ENCODE measurements around the gene FKBP2. TPM values are rescaled to one million over a fixed set of nuclear protein-coding genes. Genes with fewer than 3 reads are reported as not detected.

Gene FKBP2
- total RNA-seq, 1 experiment from 2014 or later: 41.0 TPM

- H2BK12ac ChIP-seq (ENCODE audit: insufficient read length, low read depth, low read length): no peak overlapping the region
- H2BK5ac ChIP-seq (ENCODE audit: insufficient read length, low read length): no peak overlapping the region
- H3K27ac ChIP-seq (ENCODE audit: insufficient read length, low read depth, low read length): no peak overlapping the region
- H3K27me3 ChIP-seq (ENCODE audit: insufficient read depth, low read length): no peaks in the 10 kb centered on the region
- no peak overlapping the region for H2BK15ac ChIP-seq (ENCODE audit: low read depth, low read length)
- H3K79me2 ChIP-seq (ENCODE audit: insufficient read depth, low read length): no peaks in the 10 kb centered on the region
- no peak for DNase-seq
- H3K4me1 Mint-ChIP-seq: peaks cover 2 to 3% of the 10 kb centered on the region in 2 experiments; a peak in 3 of 4 replicates
- no peak overlapping the region for H3K4me2 ChIP-seq (ENCODE audit: insufficient read depth, insufficient read length, low read length)
- no CpG with 5 or more reads among the region's 8 CpGs for WGBS (ENCODE audit: extremely low coverage, insufficient read length, low lambda C conversion rate)
- no peak overlapping the region for H3K4me3 Mint-ChIP-seq
- no peak overlapping the region for H2BK120ac ChIP-seq (ENCODE audit: low read depth, low read length, poor library complexity, severe bottlenecking)
- H3K9me3 Mint-ChIP-seq: no peaks in the 10 kb centered on the region
- H3K27me3 Mint-ChIP-seq (ENCODE audit: low read depth): no peaks in the 10 kb centered on the region
- H3K9ac ChIP-seq (ENCODE audit: extremely low read depth, insufficient read length, low read length): no peak overlapping the region
- H3K56ac ChIP-seq (ENCODE audit: insufficient read length, low read depth, low read length): no peak overlapping the region
- no peaks in the 10 kb centered on the region for H3K79me1 ChIP-seq (ENCODE audit: insufficient read depth, low read depth, low read length, poor library complexity, severe bottlenecking)
- H2AFZ ChIP-seq (ENCODE audit: low read length): no peak overlapping the region
- no peak overlapping the region for H3K4ac ChIP-seq (ENCODE audit: low read depth, low read length)
- H4K20me1 ChIP-seq (ENCODE audit: control insufficient read depth, insufficient read depth, insufficient read length): no peaks in the 10 kb centered on the region
- no peak overlapping the region for H2AK5ac ChIP-seq (ENCODE audit: insufficient read length, low read length)
- H3T11ph ChIP-seq (ENCODE audit: low read length): no peak overlapping the region
- H3K36me3 Mint-ChIP-seq (ENCODE audit: insufficient read depth in 1 of 3, low read depth in 3 of 3): peaks cover 6 to 52% (median 40%) of the 10 kb centered on the region in 3 experiments
- H3K18ac ChIP-seq (ENCODE audit: insufficient read length, low read depth, low read length): no peak overlapping the region
- H3K14ac ChIP-seq (ENCODE audit: insufficient read depth, low read length): no peak overlapping the region
- no peak overlapping the region for H4K5ac ChIP-seq (ENCODE audit: insufficient read length, low read depth, low read length)
- H2BK20ac ChIP-seq (ENCODE audit: low read depth, low read length, poor library complexity, severe bottlenecking): no peak overlapping the region
- no peak overlapping the region for H4K91ac ChIP-seq (ENCODE audit: insufficient read length, low read depth, low read length)
- H3K4me1 ChIP-seq (ENCODE audit: insufficient read depth, low read length): no peaks in the 10 kb centered on the region
- no peaks in the 10 kb centered on the region for H3K9me3 ChIP-seq (ENCODE audit: control insufficient read depth, low read depth, low read length)
- H4K8ac ChIP-seq (replicated peaks; ENCODE audit: insufficient read length, low read depth, low read length): no peak overlapping the region
- H3K27ac Mint-ChIP-seq: peak overlapping the region in 2 of 3 experiments; percentile 62 to 92; a peak in 2 of 7 replicates
- TF ChIP-seq CTCF (conservative IDR thresholded peaks at IDR 0.05): no peak
- no peak overlapping the region for H3K23ac ChIP-seq (ENCODE audit: insufficient read length, low read depth, low read length)
- H3K23me2 ChIP-seq (ENCODE audit: insufficient read length, low read depth, low read length, poor library complexity, severe bottlenecking): no peaks in the 10 kb centered on the region
Measured at GRCh38 chr11:64209563-64209843, 31.4 kb upstream of the FKBP2 start.
